Heart left ventricle (tissue), 16 donors: Measurements from ENCODE around the gene DUSP16. TPM values are rescaled to one million over a fixed set of nuclear protein-coding genes. Genes with fewer than 3 reads are reported as not detected.
"Not testable (repeated sequence)": the region's sequence is repeated elsewhere in the genome, so short reads cannot be mapped to it uniquely, and the experiment has no call there.

ENCODE experiments used
- ATAC-seq, 4 donors: fragments of 200-7000 bp; cut with Tn5 transposase; one replicate each; pipeline ENCODE4 v1.9.1; 2020 to 2022; ENCODE audit warnings: moderate library complexity in 4 of 4, mild to moderate bottlenecking in 3 of 4, moderate number of reproducible peaks in 1 of 4
- DNase-seq, 5 donors: peaks; one replicate each; pipeline ENCODE4 v3.0.0-alpha.2; 2020
- H3K27ac ChIP-seq, 12 donors: fragments of 200-600 bp; sonication (generic) in 4 of 12; one replicate each; pipeline versions ENCODE4 v1.5.0 to v1.8.0; 2016 to 2022; ENCODE audit warnings: mild to moderate bottlenecking in 2 of 12
- H3K27me3 ChIP-seq, 9 donors: fragments of 200-600 bp; sonication (generic) in 2 of 9; one replicate each; pipeline versions ENCODE4 v1.5.1 to v1.8.0; 2016 to 2022; ENCODE audit warnings: mild to moderate bottlenecking in 3 of 9
- H3K36me3 ChIP-seq, 9 donors: fragments of 200-600 bp; sonication (generic) in 2 of 9; one replicate each; pipeline versions ENCODE4 v1.5.0 to v1.8.0; 2018 to 2022; ENCODE audit warnings: mild to moderate bottlenecking in 2 of 9
- H3K4me1 ChIP-seq, 12 donors: fragments of 200-600 bp; sonication (generic) in 4 of 12; one replicate each; pipeline versions ENCODE4 v1.5.0 to v1.8.0; 2016 to 2022; ENCODE audit warnings: mild to moderate bottlenecking in 3 of 12
- H3K4me3 ChIP-seq, 12 donors: fragments of 200-600 bp; sonication (generic) in 4 of 12; one replicate each; pipeline versions ENCODE4 v1.5.0 to v1.8.0; 2017 to 2022; ENCODE audit warnings: mild to moderate bottlenecking in 9 of 12, moderate library complexity in 4 of 12
- H3K9me3 ChIP-seq, 12 donors: fragments of 200-600 bp; sonication (generic) in 4 of 12; one replicate each; pipeline versions ENCODE4 v1.5.0 to v1.8.0; 2016 to 2022; ENCODE audit warnings: mild to moderate bottlenecking in 1 of 12
- POLR2A ChIP-seq, 2 donors: fragments of 450-650 bp; IDR thresholded peaks; one replicate each; pipeline ENCODE4 v1.6.1; 2017; ENCODE audit warnings: antibody characterized with exemption in 2 of 2, mild to moderate bottlenecking in 2 of 2, moderate library complexity in 2 of 2
- WGBS, 4 donors: extraction: QIAGEN DNeasy Blood & Tissue Kit in 2 of 4; methylation state at CpG; one replicate each; pipeline versions ENCODE4 v1.1.5 to v1.1.7; 2013 to 2018; 5-methylcytosine and 5-hydroxymethylcytosine counted together
- intact Hi-C, 10 donors: fragments of 100-400 bp; cut with DNase I; formaldehyde crosslinking; loops; one replicate each; pipeline versions ENCODE4 v1.11.1 to v1.14.2; 2022
- polyA plus RNA-seq, 2 donors: library from polyadenylated mRNA; stranded (reverse); fragments of 200-250 nt; gene quantifications; one replicate each; pipeline ENCODE4 v1.2.3, GENCODE V29; 2013
- total RNA-seq, 9 donors: library from RNA; depleted of rRNA in 2 of 9; stranded (reverse); fragments of >200 nt in 2 of 9; fragmentation: NEBNext Ultra II Directional in 3 of 9; extraction: Animal tissue kit (Norgen Biotek cat#: 25700) in 3 of 9; gene quantifications; one replicate each; pipeline versions ENCODE4 v1.1.0 to v1.2.4, GENCODE V29; 2016 to 2023
- TF ChIP-seq, protein P1 (sequence below), 12 donors: fragments of 200-600 bp; sonication (generic) in 4 of 12; IDR thresholded peaks; one replicate each; pipeline versions ENCODE4 v1.5.0 to v1.8.0; 2018 to 2022; ENCODE audit warnings: antibody characterized with exemption in 12 of 12, mild to moderate bottlenecking in 5 of 12
- donor health status: ischemic (EF 13 %, LVEDD 7.1; RV severe dilation, severe dysfunction).
- donor health status: healthy with polysubstance abuse.
- donor health status: DM: no; HTN: yes; CAD: no.
- donor health status: DM: no; HTN: no; CAD: no.
- donor health status: ischemic (EF 25% LVEDD 6.9; RV normal size, moderate dysfunction).
- donor health status: ischemic (EF 25% LVEDD 5.7; RV mildly dilated, moderate dysfunction).
- donor health status: healthy.
- donor health status: DM: yes; HTN: yes; CAD: no.
- donor health status: ischemic (EF 35%, LVEDD 5.7; RV mildly dilated, moderate dysfunction).
- donor health status: nonischemic (EF 11% LVEDD 7.7; RV severe dilation, severe dysfunction).
- donor health status: DM: yes; HTN: yes; CAD: no.
- donor health status: PGD.
- donor health status: ischemic (EF 29% LVEDD 5.4; RV normal size, mild dysfunction).
- donor health status: nonischemic (EF 23%, LVEDD 6.1; RV moderate dilation, normal function).

DUSP16 gene
- total and polyA plus RNA-seq, 11 donors, result 2.5 to 24.7 (median 15.1) TPM

DNA sequence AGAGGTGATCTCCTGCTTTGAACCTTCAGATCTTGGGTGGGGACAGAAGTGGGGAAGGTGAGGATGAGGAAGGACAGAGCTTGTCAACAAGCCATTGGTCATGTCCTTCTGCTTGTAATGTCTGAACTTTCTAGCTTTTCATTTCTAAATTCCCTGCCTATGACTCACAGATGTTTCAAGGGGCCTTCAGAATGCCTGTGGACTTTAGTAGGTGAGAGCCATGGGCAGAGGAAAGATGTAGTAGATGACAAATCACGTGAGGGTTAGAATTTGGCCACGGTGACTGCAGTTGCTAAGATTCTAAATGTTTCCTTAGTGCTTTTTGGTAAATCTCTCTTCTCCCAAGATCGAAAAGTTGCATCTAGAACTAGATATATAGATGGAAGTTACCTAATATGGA lies 30.3 kb upstream of the DUSP16 start:
- no peak for TF ChIP-seq POLR2A (IDR thresholded peaks at IDR 0.05)
- TF ChIP-seq, protein P1, sequence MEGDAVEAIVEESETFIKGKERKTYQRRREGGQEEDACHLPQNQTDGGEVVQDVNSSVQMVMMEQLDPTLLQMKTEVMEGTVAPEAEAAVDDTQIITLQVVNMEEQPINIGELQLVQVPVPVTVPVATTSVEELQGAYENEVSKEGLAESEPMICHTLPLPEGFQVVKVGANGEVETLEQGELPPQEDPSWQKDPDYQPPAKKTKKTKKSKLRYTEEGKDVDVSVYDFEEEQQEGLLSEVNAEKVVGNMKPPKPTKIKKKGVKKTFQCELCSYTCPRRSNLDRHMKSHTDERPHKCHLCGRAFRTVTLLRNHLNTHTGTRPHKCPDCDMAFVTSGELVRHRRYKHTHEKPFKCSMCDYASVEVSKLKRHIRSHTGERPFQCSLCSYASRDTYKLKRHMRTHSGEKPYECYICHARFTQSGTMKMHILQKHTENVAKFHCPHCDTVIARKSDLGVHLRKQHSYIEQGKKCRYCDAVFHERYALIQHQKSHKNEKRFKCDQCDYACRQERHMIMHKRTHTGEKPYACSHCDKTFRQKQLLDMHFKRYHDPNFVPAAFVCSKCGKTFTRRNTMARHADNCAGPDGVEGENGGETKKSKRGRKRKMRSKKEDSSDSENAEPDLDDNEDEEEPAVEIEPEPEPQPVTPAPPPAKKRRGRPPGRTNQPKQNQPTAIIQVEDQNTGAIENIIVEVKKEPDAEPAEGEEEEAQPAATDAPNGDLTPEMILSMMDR (IDR thresholded peaks at IDR 0.05), result no peak
- Histone ChIP-seq H3K36me3 (no peaks in the 10 kb centered on the region), H3K4me3 (no peak overlapping the region), H3K9me3 (no peaks in the 10 kb centered on the region), H3K4me1 (no peaks in the 10 kb centered on the region), H3K27ac (no peak overlapping the region), H3K27me3 (no peaks in the 10 kb centered on the region)
- WGBS, 4 donors, result 65 to 76% (median 69%) methylated on average over 3 of the region's 3 CpGs
- DNase-seq (no peak), ATAC-seq (no peak)
- intact Hi-C loops, result no loop called here

DNA sequence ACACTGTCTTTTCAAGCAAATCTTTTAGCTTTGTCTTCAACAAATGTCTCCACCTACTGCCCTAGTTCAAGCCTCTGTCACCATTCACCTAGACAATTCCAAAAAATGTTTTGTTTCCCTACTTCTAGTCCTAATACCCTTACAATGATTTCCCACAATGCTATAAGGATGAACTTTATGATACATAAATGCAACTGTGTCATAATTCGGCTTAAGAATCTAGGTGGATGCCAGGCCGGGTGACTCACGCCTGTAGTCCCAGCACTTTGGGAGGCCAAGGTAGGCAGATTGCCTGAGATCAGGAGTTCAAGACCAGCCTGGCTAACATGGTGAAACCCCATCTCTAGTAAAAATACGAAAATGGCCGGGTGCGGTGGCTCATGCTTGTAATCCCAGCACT lies 28.3 kb upstream of the DUSP16 start:
- intact Hi-C loops, result no loop called here
- DNase-seq (no peak), ATAC-seq (no peak)
- H3K9me3 ChIP-seq, result no peaks in the 10 kb centered on the region
- H3K4me3 ChIP-seq, result no peak overlapping the region
- 93 to 96% (median 95%) methylated on average over 6 of the region's 6 CpGs for WGBS, 4 donors
- H3K27me3 ChIP-seq, result no peaks in the 10 kb centered on the region
- TF ChIP-seq POLR2A (IDR thresholded peaks at IDR 0.05), result no peak
- TF ChIP-seq, protein P1 (IDR thresholded peaks at IDR 0.05), result no peak
- H3K36me3 ChIP-seq, result no peaks in the 10 kb centered on the region
- no peak overlapping the region for H3K27ac ChIP-seq
- no peaks in the 10 kb centered on the region for H3K4me1 ChIP-seq

DNA sequence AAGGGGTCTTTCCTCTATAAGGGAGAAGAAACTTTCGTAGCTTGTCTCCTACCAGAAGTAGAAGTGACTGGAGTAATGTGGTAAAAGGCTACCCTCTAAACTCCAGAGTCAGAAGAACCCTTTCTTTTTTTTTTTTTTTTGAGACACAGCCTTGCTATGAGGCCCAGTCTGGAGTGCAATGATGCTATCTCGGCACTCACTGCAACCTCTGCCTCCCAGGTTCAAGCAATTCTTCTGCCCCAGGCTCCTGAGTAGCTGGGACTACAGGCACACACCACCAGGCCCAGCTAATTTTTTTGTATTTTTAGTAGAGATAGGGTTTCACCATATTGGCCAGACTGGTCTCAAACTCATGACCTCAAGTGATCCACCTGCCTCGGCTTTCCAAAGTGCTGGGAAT lies 25.8 kb upstream of the DUSP16 start:
- intact Hi-C loops, H3K4me3 ChIP-seq, ATAC-seq, H3K9me3 ChIP-seq, H3K27me3 ChIP-seq, H3K27ac ChIP-seq, DNase-seq, H3K36me3 ChIP-seq, H3K4me1 ChIP-seq: not testable (repeated sequence)
- whole genome bisulfite sequencing, 4 donors, result 83 to 96% (median 95%) methylated on average over 3 of the region's 3 CpGs

DNA sequence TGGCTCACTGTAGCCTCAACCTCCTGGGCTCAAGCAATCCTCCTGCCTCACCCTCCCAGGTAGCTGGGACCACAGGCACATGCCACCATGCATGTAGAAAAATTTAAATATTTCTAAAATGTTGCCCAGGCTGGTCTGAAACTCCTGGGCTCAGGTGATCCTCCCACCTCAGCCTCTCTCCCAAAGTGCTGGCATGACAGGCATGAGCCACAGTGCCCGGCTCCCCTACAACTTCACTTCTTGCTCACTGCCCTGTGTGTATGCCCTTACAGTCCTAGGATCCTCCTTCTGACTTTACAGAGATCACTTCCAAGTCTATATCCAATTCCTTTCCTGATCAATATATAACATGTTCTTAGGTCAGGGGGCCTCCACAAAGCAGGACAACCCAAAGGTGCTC lies 25.2 kb upstream of the DUSP16 start:
- no peak overlapping the region for H3K27ac ChIP-seq
- DNase-seq (no peak), ATAC-seq (no peak)
- H3K9me3 ChIP-seq, result no peaks in the 10 kb centered on the region
- TF ChIP-seq POLR2A (IDR thresholded peaks at IDR 0.05), result no peak
- H3K4me1 ChIP-seq, result peaks cover 0 to 8% (median 0%) of the 10 kb centered on the region in 12 donors
- no peaks in the 10 kb centered on the region for H3K36me3 ChIP-seq
- 95 to 100% (median 100%) methylated on average over 1 of the region's 1 CpG for WGBS, 4 donors
- H3K4me3 ChIP-seq, result no peak overlapping the region
- no peaks in the 10 kb centered on the region for H3K27me3 ChIP-seq
- intact Hi-C loops, result no loop called here

DNA sequence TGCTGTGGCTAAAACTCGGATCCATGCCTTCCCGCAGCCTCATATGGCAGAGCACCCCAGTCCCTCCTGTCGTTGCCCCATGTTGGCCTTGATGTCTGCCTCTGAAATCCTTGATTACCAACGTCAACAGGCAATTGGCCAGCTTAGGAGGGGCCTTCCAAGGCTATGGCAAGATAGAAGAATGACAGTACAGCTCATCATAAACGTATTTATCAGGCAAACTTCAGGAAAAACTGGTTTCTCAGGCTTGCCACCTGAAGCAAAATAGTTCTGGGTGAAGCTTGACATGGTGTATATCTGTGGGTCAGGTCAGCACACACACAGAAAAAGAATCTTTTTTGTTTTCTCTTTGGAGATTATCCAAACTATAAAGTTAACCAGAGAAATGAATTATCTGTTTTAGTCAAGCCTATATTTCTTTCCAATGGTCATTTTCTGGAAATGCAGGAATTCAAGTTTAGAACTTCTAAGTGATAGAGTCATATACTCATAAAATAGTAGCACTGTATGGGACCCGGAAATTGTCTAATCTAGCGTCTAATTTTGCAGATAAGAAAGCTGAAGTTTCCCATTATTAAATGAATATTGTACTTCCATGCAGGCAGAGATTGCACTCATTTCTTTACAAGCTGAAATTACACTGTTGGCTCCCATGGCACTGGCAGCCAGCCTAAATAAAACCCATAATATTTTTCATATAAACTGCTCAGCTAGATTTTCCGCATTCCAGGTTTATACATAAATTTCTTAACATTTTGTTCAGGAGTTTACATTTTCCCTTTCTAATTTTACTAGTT lies 24.4 kb upstream of the DUSP16 start:
- intact Hi-C loops, result no loop called here
- WGBS, 4 donors, result 83 to 90% (median 84%) methylated on average over 8 of the region's 8 CpGs
- Histone ChIP-seq H3K36me3 (no peaks in the 10 kb centered on the region), H3K27ac (no peak overlapping the region), H3K4me1 (peaks cover 0 to 8% (median 0%) of the 10 kb centered on the region in 12 donors), H3K4me3 (no peak overlapping the region), H3K27me3 (no peaks in the 10 kb centered on the region), H3K9me3 (no peaks in the 10 kb centered on the region)
- DNase-seq (no peak), ATAC-seq (no peak)
- TF ChIP-seq POLR2A (IDR thresholded peaks at IDR 0.05), result no peak
- TF ChIP-seq, protein P1 (IDR thresholded peaks at IDR 0.05), result no peak
